Measurements from ENCODE around the gene TH. TPM values are rescaled to one million over a fixed set of nuclear protein-coding genes. Genes with fewer than 3 reads are reported as not detected.

Gene TH
- total and polyA plus RNA-seq, 2 experiments from 2014 or later, result not detected

- TF ChIP-seq, protein P1, sequence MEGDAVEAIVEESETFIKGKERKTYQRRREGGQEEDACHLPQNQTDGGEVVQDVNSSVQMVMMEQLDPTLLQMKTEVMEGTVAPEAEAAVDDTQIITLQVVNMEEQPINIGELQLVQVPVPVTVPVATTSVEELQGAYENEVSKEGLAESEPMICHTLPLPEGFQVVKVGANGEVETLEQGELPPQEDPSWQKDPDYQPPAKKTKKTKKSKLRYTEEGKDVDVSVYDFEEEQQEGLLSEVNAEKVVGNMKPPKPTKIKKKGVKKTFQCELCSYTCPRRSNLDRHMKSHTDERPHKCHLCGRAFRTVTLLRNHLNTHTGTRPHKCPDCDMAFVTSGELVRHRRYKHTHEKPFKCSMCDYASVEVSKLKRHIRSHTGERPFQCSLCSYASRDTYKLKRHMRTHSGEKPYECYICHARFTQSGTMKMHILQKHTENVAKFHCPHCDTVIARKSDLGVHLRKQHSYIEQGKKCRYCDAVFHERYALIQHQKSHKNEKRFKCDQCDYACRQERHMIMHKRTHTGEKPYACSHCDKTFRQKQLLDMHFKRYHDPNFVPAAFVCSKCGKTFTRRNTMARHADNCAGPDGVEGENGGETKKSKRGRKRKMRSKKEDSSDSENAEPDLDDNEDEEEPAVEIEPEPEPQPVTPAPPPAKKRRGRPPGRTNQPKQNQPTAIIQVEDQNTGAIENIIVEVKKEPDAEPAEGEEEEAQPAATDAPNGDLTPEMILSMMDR (IDR thresholded peaks at IDR 0.05; ENCODE audit: low read depth, low read length), result no peak
- no peaks in the 10 kb centered on the region for H3K27me3 ChIP-seq
- H3K9me3 ChIP-seq (ENCODE audit: low read depth), result no peaks in the 10 kb centered on the region
- H3K27ac ChIP-seq, result no peak overlapping the region
- no peak for DNase-seq (ENCODE audit: low read depth in 1 of 2, low spot score in 1 of 2)
- H3K4me3 ChIP-seq, result no peak overlapping the region
- H3K4me1 ChIP-seq (ENCODE audit: low read depth), result no peaks in the 10 kb centered on the region
- H3K36me3 ChIP-seq, result no peaks in the 10 kb centered on the region
Measured at GRCh38 chr11:2169626-2170570, 1.7 kb downstream of the TH start.

GRCh38 chr11:2169005-2169378 lies 2.6 kb downstream of the TH start:
- no peak overlapping the region for H3K27ac ChIP-seq
- TF ChIP-seq, protein P1 (IDR thresholded peaks at IDR 0.05; ENCODE audit: low read depth, low read length), result no peak
- H3K36me3 ChIP-seq, result no peaks in the 10 kb centered on the region
- H3K4me1 ChIP-seq (ENCODE audit: low read depth), result no peaks in the 10 kb centered on the region
- H3K27me3 ChIP-seq, result no peaks in the 10 kb centered on the region
- H3K9me3 ChIP-seq (ENCODE audit: low read depth), result no peaks in the 10 kb centered on the region
- no peak overlapping the region for H3K4me3 ChIP-seq
- DNase-seq (ENCODE audit: low read depth in 1 of 2, low spot score in 1 of 2), result no peak

- no peak for DNase-seq (ENCODE audit: low read depth in 1 of 2, low spot score in 1 of 2)
- H3K4me3 ChIP-seq, result no peak overlapping the region
- TF ChIP-seq, protein P1 (IDR thresholded peaks at IDR 0.05; ENCODE audit: low read depth, low read length), result no peak
- no peak overlapping the region for H3K27ac ChIP-seq
- H3K36me3 ChIP-seq, result no peaks in the 10 kb centered on the region
- H3K4me1 ChIP-seq (ENCODE audit: low read depth), result no peaks in the 10 kb centered on the region
- no peaks in the 10 kb centered on the region for H3K9me3 ChIP-seq (ENCODE audit: low read depth)
- H3K27me3 ChIP-seq, result no peaks in the 10 kb centered on the region
Measured at GRCh38 chr11:2168286-2169004, 3.2 kb downstream of the TH start.

- TF ChIP-seq, protein P1 (IDR thresholded peaks at IDR 0.05; ENCODE audit: low read depth, low read length), result no peak
- Histone ChIP-seq H3K27ac (no peak overlapping the region), H3K36me3 (no peaks in the 10 kb centered on the region), H3K27me3 (no peaks in the 10 kb centered on the region), H3K4me1 (ENCODE audit: low read depth) (no peaks in the 10 kb centered on the region), H3K9me3 (ENCODE audit: low read depth) (no peaks in the 10 kb centered on the region), H3K4me3 (no peak overlapping the region)
- DNase-seq (ENCODE audit: low read depth in 1 of 2, low spot score in 1 of 2), result no peak
Measured at GRCh38 chr11:2167141-2168045, 4.2 kb downstream of the TH start.

Measured in cardiac muscle cell (in vitro differentiated cells and primary cell).